SU-DHL-6 (cell line): ENCODE results near the gene IMPDH1.

Experiments used
- H2AFZ ChIP-seq: fragments of 200-600 bp; sonication (generic); 2 replicates; pipeline ENCODE4 v1.6.1; 2014; ENCODE audit warnings: low read depth, mild to moderate bottlenecking, moderate library complexity, mixed read lengths, antibody characterized with exemption, low read length; ENCODE audit not compliant: severe bottlenecking
- H3F3A ChIP-seq: fragments of 200-600 bp; shearing (Covaris generic); 2 replicates; pipeline ENCODE4 v1.6.0; 2016; ENCODE audit warnings: antibody characterized with exemption, mild to moderate bottlenecking; ENCODE audit not compliant: insufficient read depth
- H3K27ac ChIP-seq: fragments of 200-600 bp; sonication (generic); 2 replicates; pipeline ENCODE4 v1.5.1; 2016; ENCODE audit warnings: low read depth, mild to moderate bottlenecking, low read length, moderate library complexity, mixed read lengths
- H3K27me3 ChIP-seq: fragments of 200-600 bp; sonication (generic), shearing (Covaris generic); 2 replicates; pipeline ENCODE4 v1.6.0; 2014; ENCODE audit warnings: mild to moderate bottlenecking, low read length
- H3K36me3 ChIP-seq: fragments of 200-600 bp; sonication (generic); 2 replicates; pipeline ENCODE4 v1.6.1; 2014; ENCODE audit warnings: mild to moderate bottlenecking, low read length, mixed read lengths
- H3K4me2 ChIP-seq: fragments of 300-600, 200-600 bp; shearing (Covaris generic), sonication (generic); 2 replicates; pipeline ENCODE4 v1.6.0; 2014; ENCODE audit warnings: low read length, low read depth, mild to moderate bottlenecking; ENCODE audit not compliant: poor library complexity, severe bottlenecking
- H3K4me3 ChIP-seq: fragments of 200-600 bp; sonication (generic); 2 replicates; pipeline ENCODE4 v1.5.1; 2014; ENCODE audit warnings: antibody characterized with exemption, low read length, mild to moderate bottlenecking, mixed read lengths; ENCODE audit not compliant: insufficient read depth, poor library complexity, severe bottlenecking
- H3K79me2 ChIP-seq: fragments of 200-600 bp; sonication (generic); 2 replicates; pipeline ENCODE4 v1.6.1; 2014; ENCODE audit warnings: mild to moderate bottlenecking, low read length, moderate library complexity; ENCODE audit not compliant: insufficient read depth
- H3K9ac ChIP-seq: fragments of 200-600 bp; sonication (generic); 2 replicates; pipeline ENCODE4 v1.7.0; 2014; ENCODE audit warnings: mild to moderate bottlenecking, low read length
- H3K9me2 ChIP-seq: fragments of 200-600 bp; sonication (generic); replicated peaks from 2 replicates; pipeline ENCODE4 v1.6.1; 2014; ENCODE audit warnings: low read length; ENCODE audit not compliant: insufficient read depth
- H3K9me3 ChIP-seq: fragments of 200-600 bp; sonication (generic); 2 replicates; pipeline ENCODE4 v1.6.1; 2014; ENCODE audit warnings: low read length, mixed read lengths; ENCODE audit not compliant: insufficient read depth
- H4K20me1 ChIP-seq: fragments of 200-600 bp; sonication (generic); 2 replicates; pipeline ENCODE4 v1.6.1; 2014; ENCODE audit warnings: low read depth, mild to moderate bottlenecking, antibody characterized with exemption, low read length, moderate library complexity, mixed read lengths
- CTCF ChIP-seq: fragments of 200-600 bp; sonication (generic); IDR thresholded peaks from one replicate; pipeline ENCODE4 v1.5.1; 2017; ENCODE audit warnings: antibody characterized with exemption, mild to moderate bottlenecking, low read length, moderate library complexity; ENCODE audit not compliant: insufficient read depth, poor library complexity, severe bottlenecking
- EZH2phosphoT487 ChIP-seq: fragments of 200-600 bp; sonication (generic), shearing (Covaris generic); conservative IDR thresholded peaks from 2 replicates; pipeline ENCODE4 v1.6.1; 2018; ENCODE audit warnings: mild to moderate bottlenecking, antibody characterized with exemption, low read length, moderate library complexity, mixed read lengths

Gene IMPDH1

GRCh38 chr7:128374041-128374440 is 35.7 kb downstream of the IMPDH1 start:
- H3K4me2 ChIP-seq, result no peak overlapping the region

GRCh38 chr7:128373606-128374005 is 36.2 kb downstream of the IMPDH1 start:
- no peak for TF ChIP-seq EZH2phosphoT487
- TF ChIP-seq CTCF, result no peak
- H3K36me3 ChIP-seq, result no peaks in the 10 kb centered on the region
- H3K79me2 ChIP-seq, result no peaks in the 10 kb centered on the region
- no peaks in the 10 kb centered on the region for H3K27me3 ChIP-seq
- no peak overlapping the region for H3K9ac ChIP-seq
- H3K9me3 ChIP-seq, result no peaks in the 10 kb centered on the region
- no peak overlapping the region for H3K4me2 ChIP-seq
- no peak overlapping the region for H2AFZ ChIP-seq
- no peaks in the 10 kb centered on the region for H4K20me1 ChIP-seq
- no peak overlapping the region for H3K4me3 ChIP-seq
- no peaks in the 10 kb centered on the region for H3F3A ChIP-seq
- no peaks in the 10 kb centered on the region for H3K9me2 ChIP-seq
- no peak overlapping the region for H3K27ac ChIP-seq

More at GRCh38 chr7:128374041-128374440, 35.7 kb downstream of the IMPDH1 start:
- no peak overlapping the region for H3K4me3 ChIP-seq
- no peak overlapping the region for H3K27ac ChIP-seq
- no peak overlapping the region for H2AFZ ChIP-seq
- TF ChIP-seq EZH2phosphoT487, result no peak
- no peak for TF ChIP-seq CTCF
- H3K9me3 ChIP-seq, result no peaks in the 10 kb centered on the region
- no peaks in the 10 kb centered on the region for H3K79me2 ChIP-seq
- H3K27me3 ChIP-seq, result no peaks in the 10 kb centered on the region
- H3K9ac ChIP-seq, result no peak overlapping the region
- H4K20me1 ChIP-seq, result no peaks in the 10 kb centered on the region
- no peaks in the 10 kb centered on the region for H3K36me3 ChIP-seq
- H3F3A ChIP-seq, result no peaks in the 10 kb centered on the region
- no peaks in the 10 kb centered on the region for H3K9me2 ChIP-seq

GRCh38 chr7:128370491-128370890 is 39.3 kb downstream of the IMPDH1 start:
- no peaks in the 10 kb centered on the region for H3K9me2 ChIP-seq
- no peaks in the 10 kb centered on the region for H3F3A ChIP-seq
- no peaks in the 10 kb centered on the region for H3K27me3 ChIP-seq
- H3K9ac ChIP-seq, result no peak overlapping the region
- no peaks in the 10 kb centered on the region for H3K79me2 ChIP-seq
- no peaks in the 10 kb centered on the region for H4K20me1 ChIP-seq
- no peak overlapping the region for H2AFZ ChIP-seq
- no peaks in the 10 kb centered on the region for H3K36me3 ChIP-seq
- TF ChIP-seq EZH2phosphoT487, result no peak
- TF ChIP-seq CTCF, result no peak
- H3K27ac ChIP-seq, result no peak overlapping the region
- no peak overlapping the region for H3K4me2 ChIP-seq
- no peak overlapping the region for H3K4me3 ChIP-seq
- no peaks in the 10 kb centered on the region for H3K9me3 ChIP-seq

GRCh38 chr7:128366986-128367385 is 42.8 kb downstream of the IMPDH1 start:
- TF ChIP-seq CTCF (no peak), EZH2phosphoT487 (no peak)
- no peaks in the 10 kb centered on the region for H3K36me3 ChIP-seq
- H3K4me3 ChIP-seq, result no peak overlapping the region
- H3K27me3 ChIP-seq, result no peaks in the 10 kb centered on the region
- H3K79me2 ChIP-seq, result no peaks in the 10 kb centered on the region
- no peak overlapping the region for H3K9ac ChIP-seq
- H3K27ac ChIP-seq, result no peak overlapping the region
- no peaks in the 10 kb centered on the region for H3K9me3 ChIP-seq
- H2AFZ ChIP-seq, result no peak overlapping the region
- H3K9me2 ChIP-seq, result no peaks in the 10 kb centered on the region
- H4K20me1 ChIP-seq, result no peaks in the 10 kb centered on the region
- no peak overlapping the region for H3K4me2 ChIP-seq
- H3F3A ChIP-seq, result no peaks in the 10 kb centered on the region
